ENCODE data around the gene CACNB1.

Gene CACNB1

DNA sequence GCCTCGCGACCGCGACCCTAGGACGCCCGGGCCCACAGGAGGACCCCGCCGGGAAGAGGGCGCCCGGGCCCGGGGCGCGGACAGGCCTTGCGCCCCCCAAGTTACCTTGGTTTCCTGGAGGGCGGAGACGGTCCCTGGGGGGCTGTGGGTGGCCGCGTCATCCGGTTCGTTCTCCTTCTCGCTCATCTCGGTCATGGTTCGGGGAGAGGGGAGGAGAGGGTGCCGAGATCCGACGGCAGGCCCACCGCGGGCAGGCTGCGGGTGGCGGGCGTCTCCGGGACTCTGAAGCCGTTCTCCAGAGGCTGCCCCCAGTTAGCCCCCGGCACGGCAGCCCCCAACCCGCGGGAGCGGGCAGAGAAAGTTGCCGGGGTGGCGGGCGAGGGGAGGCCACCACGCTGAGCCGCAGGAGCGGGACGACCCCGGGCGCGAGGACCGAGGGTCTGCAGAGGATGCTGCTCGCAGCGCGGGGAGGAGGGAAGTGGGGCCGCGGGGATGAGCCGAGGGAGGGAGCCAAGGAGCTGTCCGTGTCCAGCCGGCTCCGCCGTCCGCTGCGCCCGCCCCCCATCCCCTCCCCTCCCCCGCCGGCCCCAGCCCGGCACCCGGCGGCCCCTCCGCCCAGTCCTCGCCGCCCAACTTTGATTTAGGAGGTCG, 28.0 kb upstream of the CACNB1 start, which contains the start of gene STAC2:
Gene STAC2 (minus strand): TSS at position 638 of the 651 bp plus-strand sequence. CDS start 443 bp downstream, at position 195.
- DNase-seq = no peak

DNA sequence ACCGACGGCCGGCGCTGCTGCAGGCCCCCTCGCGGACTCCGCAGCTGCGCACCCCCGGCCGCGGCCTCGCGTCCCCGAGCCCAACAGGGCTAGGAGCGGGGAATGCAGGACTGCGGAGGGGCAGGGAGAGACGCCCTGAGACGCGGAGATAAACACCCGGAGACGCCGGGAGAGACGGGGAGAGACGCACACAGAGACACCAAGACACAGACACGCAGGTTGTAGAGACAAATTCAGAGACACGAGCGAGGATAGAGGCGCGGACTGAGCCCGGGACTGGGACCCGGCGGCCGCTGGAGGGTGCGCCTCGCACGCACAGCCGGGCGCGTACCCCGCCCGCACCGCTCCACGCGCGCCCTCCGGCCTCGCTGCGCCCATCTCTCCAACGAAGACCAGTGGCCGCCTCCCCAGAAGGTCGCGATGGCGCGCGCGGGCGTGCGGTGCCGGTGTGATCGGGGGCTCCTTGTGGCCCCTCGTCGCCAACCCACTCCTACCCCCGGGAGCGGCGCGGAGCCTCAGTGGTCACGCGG, 27.4 kb upstream of the CACNB1 start:
- no peak for DNase-seq

DNA sequence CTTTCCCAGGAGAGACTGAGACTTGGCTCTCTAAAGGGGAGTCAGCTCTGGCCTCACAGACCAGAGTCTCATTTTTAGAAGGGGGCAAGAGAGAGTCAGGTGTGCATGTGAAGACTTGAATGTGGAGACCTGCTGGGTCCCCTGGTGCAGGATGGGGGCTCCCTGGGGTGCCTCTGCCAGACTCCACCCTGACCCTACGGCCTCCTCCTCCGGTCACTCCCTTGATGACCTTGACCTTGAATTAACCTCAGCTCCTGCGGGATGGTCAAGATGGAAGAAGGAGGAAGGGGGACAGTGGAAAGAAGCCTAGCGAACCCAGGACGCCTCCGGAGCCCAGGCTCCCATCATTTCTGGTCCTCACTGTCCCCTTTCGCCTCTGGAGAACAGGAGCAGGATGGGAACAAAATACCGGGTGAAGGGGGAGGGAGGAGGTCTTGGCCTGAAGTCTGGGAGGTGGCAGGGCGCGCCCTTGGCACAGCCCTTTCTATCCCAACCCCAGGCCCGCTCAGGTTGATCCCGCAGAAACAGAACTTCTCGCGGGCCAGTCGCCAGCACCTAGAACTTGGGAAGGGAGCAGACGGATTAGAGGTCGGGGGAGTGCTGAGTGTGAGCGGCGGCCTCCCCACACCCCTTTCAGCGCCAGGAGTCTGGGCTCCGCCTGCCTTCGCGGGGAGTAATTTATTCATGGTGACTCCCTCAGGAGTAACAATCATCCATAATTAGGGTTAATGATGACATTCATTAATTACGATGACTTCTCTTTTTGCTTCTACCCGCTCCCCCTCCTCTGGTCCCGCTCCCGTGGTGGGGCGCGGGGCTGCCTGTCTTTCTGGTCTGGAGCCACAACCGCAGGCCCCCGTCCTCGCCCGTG, 26.7 kb upstream of the CACNB1 start:
- no peak for DNase-seq

DNA sequence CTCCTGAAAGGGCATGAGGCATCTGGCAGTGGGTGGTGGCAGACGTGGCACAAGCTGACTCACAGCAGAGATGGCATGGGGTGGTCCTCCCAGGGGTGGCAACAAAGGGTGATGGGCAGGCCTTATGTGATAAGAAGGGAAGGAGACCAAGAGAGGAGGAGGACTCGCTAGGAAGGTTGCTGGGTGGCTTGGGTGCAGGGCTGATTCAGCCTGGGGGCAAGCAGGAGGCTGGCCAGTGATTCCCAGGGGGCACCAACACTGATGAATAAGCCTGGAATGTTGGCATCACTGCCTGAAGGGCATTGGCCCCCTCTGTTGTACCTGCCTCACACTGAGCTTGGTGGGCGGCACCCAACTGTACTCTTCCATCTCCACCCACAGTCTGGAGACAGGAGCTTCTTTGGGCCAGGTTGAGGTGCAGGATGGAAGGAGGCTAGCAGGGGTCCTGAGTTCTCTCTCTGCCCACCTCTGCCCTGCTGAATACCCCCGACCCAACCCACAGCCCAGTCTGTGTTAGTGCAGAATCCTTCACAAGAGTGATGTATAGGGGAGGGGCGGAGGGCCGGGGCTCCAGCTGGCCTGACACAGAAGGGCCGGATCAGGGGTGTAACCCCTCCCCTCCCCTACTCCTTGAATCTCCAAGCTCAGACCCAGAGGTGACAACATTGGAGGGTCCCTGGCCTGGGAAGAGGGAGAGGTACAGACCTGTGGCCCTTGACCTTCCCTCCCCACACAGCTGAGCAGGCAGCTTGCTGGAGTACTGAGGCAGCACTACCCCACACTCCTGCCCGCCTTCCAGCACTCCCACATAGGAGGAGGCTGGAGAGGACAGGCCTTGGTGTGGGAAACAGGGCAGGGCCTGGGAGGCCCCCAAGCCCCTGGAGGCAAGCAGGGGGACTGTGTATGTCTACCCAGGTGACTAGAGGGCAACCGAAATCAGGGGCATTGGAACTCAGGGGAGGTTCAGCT, 25.7 kb upstream of the CACNB1 start:
- no peak for DNase-seq

DNA sequence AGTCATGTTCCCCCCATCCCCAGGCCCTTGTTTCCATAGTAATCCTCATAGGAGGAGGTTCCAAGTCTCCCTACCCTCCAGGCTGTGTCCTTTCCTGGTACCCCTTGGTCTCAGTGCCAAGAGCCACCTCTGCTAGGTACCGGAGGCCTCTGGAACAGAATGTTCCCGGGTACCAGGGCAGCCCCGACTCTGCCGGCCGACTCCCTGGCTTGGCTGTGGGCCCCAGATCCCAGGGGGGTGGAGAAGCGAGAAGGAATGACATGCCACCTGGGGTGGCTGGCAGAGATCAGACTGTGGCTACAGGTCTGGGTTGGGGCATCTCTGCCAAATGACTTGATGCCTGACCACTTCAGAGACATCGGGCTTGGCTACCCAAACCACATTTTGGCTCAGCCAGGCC, 24.7 kb upstream of the CACNB1 start:
- no peak for DNase-seq

GRCh38 chr17:39221572-39221971, 24.1 kb upstream of the CACNB1 start:
- DNase-seq = no peak

- no peak for DNase-seq
Observed at GRCh38 chr17:39219647-39220154, 22.2 kb upstream of the CACNB1 start.

DNA sequence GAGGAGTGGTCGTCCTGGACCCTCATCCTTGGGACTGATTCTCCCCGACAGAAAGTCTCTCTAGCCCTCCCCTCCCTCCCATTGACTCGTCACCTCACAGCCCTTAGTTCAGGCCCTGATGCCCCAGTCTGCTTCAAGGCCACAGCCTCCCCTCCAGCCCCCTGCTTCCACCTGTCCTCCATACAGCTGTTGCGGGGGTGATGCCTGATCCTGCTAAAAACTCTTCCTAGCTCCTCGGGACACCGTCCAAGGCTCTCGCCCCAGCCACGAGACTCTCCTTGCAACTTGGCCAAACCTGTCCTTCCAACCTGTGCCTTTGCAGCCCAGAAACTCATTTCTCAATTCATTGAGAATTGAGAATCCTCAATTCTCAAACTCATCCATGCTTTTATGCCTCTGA, 21.4 kb upstream of the CACNB1 start:
- no peak for DNase-seq

DNA sequence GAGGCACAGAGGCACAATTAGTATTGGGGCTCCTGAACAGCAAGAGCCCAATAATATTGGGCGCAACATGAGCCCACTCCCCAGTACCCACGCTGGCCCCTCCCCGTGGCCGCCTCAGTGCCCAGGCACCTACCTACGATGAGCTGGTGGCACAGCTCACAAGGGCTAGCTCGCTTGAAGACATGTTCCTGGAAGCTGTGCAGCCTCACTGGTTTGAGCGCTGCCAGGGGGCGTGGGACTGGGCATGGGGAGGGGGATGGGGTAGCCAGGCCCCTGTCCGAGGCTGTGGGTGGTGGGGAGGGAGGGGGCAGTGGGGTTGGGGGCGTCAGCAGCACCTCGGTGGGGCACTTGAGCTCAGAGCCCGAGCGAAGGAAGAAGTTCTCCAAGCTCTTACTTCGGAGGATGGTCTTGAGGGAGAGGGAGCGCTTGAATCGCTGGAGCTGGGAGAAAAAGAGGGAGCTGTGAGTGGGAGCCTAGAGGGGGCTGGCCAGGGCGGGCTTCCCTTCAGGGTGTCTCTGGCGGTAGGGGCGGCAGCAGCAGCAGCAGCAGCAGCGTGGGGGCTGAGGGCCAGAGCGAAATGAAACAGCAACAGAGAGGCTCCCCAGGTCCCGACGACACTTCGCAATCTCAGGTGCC, 20.4 kb upstream of the CACNB1 start:
- DNase-seq = no peak

DNA sequence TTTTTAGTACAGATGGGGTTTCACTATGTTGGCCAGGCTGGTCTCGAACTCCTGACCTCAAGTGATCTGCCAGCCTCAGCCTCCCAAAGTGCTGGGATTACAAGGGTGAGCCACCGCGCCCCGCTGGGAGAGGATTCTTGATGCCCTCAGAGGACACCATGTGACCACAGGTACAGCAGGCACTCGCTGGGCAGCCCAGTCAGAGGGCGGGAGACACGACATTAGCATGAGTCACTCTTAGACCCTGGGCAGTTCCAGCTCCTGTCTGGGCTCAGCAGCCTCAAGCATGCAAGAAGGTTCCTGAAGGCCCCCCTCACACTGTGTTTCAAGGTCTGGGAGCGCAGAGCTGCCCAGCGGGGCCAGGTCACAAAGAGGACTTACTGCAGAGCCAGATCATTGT, 16.4 kb upstream of the CACNB1 start:
- DNase-seq = no peak

DNA sequence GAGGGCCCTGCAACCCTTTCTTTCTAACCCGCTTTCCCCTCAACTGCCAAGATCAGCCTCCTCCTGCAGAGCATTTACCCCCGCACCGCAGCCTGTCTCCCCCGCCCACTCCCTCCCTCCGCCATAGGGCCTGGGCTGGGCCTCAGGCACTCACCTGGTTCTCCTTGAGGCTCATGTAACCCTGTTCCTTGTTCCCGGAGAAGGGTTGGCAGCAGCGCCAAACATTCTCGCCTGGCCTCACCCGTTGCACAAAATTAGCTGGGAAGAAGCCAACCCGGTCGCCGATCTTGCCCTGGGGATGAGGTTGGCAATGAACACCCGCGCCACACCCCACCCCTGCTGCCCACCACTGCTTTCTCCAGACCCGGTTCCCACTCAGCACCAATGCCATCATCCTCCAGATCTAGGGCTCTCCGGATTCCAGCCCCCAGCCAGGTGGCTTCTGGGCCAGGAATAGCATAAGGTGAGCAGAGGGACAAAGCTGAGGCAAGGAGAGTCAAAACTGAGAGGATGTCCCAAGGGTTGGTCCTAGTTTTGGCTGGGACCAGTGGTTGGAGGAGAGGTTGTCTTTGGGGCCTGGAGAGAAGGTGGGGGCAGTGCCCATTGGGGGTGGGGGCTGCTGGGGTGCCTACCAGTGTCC, 15.5 kb upstream of the CACNB1 start:
- no peak for DNase-seq

DNA sequence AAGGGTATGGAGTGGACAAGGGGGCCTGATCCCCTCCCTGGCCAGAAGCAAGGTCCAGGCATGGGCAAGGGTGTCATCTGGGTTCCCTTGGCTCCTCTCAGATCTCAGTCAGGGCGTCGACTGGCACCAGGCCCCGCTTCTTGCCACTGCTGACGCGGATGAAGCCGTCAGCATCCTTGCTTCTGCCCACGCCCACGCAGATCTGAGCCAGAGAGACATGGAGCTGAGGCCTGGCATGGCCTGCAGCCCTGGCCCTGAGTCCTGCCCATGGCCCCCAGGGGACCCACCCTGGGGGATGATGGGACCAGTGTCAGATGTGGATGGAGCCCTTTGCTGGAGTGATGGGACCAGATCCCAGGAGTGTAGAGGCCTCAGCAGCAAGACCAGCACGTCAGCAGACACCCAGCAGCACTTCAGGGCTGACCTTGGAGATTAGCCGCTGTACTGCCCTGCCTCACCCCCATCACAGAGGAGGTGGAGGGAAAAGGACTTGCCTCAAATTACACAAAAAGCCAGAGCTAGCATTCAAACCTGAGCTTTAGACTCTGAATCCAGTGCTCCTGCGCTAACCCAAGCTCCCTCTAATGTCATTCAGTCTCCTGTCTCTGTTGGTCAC, 14.8 kb upstream of the CACNB1 start:
- no peak for DNase-seq

- no peak for DNase-seq
Observed at GRCh38 chr17:39210093-39210434, 12.6 kb upstream of the CACNB1 start.

DNA sequence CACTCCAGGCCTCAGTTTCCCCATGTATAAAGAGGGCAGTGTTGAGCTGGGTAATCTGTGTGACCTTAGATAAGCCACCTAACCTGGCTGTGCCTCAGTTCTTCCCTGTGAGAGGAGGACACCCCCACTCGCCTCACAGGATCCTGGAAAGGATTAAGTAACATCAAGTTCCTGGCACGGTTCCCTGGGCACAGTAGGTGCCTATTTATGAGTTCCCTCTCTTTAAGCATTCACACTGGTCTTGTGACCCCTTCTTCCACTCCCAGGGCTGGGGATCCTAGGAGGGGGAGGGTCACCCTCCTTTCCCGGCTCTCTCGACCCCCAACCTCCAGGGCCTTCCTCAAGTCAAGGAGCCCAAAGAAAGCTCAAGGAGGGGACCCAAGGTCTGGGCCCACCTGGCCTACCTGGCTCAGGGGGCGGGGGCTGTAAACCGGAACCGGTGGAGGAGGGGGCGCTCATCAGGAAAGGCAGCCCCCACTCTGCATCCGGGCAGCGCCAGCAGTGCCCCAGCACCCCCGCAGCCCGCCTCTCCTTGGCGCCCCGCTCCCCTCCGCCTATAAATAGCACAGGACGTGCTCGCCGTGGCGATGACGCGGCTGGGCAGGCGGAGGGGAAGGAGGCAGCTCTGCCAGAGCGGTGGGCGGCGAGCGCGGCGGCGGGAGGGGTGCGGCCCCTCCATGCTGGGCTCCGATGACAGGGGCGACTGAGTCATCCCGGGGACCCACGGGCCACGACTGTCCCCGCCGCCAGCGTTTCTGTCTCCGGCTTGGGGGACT, 12.0 kb upstream of the CACNB1 start:
- peak; percentile 74 for DNase-seq

- DNase-seq = no peak
Observed at GRCh38 chr17:39208893-39209292, 11.4 kb upstream of the CACNB1 start.

DNA sequence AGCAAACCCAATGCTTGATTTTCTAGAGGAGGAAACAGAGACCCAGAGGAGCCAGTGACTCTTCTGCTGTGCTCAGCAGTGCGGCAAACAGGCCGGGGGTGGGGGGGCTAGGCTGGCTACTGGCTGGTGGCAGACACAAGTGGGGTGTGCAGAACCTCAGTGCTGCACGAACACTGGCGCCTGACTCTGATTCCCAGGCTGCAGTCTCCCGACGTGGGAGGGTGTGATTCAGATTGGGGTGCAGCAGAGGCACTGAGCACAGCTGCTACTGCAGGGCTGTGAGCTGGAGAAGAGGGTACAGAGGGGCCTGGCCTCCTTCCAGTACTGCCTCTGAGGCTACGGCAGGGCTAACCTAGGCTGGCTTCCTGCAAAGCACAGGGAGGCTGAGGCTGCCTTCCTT, 10.7 kb upstream of the CACNB1 start:
- no peak for DNase-seq

DNA sequence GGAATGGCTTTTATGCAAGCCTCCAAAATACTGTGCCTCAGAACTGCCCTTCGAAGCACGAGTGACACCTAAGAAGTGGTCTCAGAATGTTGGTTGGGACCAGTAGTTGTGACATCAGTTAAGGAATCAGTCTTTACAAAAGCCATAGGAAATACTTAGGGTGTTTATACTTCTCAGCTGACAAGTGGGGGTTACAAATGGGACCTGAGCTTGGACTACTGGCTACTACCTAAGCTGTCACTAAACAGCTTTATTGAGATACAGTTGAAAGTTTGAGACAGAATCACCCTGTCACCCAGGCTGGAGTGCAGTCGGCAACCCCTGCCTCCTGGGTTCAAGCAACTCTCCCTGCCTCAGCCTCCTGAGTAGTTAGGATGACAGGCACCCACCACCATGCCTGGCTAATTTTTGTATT, 7.7 kb upstream of the CACNB1 start:
- no peak for DNase-seq

DNA sequence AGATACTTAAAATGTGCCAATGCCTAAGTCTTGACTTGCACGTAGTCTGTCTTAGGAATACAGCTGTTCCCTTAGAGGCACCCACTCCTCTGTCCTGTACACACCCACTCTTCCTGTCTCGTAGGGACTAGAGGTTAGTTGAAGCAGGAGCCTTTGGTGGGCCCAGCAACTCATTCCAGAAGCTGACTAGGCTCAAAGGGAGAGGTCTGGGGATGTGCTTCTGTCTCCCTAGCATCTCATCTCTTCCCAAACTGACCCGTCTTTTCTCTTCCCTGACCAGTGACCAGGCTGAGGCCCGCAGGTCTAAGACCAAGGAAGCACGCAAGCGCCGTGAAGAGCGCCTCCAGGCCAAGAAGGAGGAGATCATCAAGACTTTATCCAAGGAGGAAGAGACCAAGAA, 6.8 kb upstream of the CACNB1 start:
- DNase-seq = no peak

DNA sequence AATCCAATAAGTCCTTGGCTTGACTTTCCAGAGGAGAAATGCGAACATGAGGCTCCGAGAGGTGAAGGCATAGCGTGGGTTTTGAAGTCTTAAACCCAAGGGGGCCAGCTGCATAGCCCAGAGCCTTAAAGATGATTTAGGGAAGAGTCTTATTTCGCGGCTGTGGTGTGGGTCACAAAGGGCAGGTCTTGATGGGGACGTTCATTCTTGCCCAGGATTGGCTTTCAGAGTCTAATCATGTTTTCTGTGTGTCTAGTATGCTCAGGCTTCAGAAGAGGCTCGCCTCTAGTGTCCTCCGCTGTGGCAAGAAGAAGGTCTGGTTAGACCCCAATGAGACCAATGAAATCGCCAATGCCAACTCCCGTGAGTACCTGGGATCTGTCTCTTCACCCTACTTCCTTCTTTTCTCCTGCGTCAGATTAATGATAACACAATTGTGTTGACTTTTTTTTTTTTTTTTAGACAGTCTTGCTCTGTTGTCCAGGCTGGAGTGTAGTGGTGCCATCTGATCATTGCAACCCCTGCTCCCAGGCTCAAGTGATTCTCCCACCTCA, 3.6 kb upstream of the CACNB1 start:
- no peak for DNase-seq

Measured in stimulated activated naive CD4-positive, alpha-beta T cell treated with Interleukin-2 at 50 U/mL for 16 hours (primary cell).